HepG2 (cell line): ENCODE measurements around the gene MAPK8IP1. TPM values are rescaled to one million over a fixed set of nuclear protein-coding genes. Genes with fewer than 3 reads are reported as not detected.

Experiments used
- ATAC-seq: fragments of 200-7000 bp; cut with Tn5 transposase; 3 replicates; pipeline ENCODE4 v1.9.1; 2020; ENCODE audit warnings: mild to moderate bottlenecking, moderate library complexity
- BruUV-seq: library from RNA; stranded (reverse); fragments of 400-500 nt; replicated peaks from 2 replicates; lab custom pipeline; 2021; lab: Mats Ljungman, UMichigan
- CTCF ChIA-PET: fragments of 300-600 bp; formaldehyde crosslinking; extraction: SDS; loops from one replicate; lab custom pipeline; 2021; ENCODE audit warnings: low total read pairs, inconsistent platforms, low intra/inter-chr PET ratio; lab: Yijun Ruan, JAX
- POLR2A ChIA-PET: fragments of 350-600 bp; sonication (Branson Sonifier 250); formaldehyde crosslinking; loops from one replicate; lab custom pipeline; 2020; ENCODE audit warnings: antibody characterized with exemption, inconsistent platforms; lab: Yijun Ruan, JAX
- DNase-seq: peaks from one replicate; pipeline ENCODE4 v3.0.0-alpha.2; 2015; ENCODE audit warnings: low spot score
- FAIRE-seq: peaks from 3 replicates; lab custom pipeline; 2011; peaks lifted over from hg19 to GRCh38; lab: Jason Lieb, UNC
- H2AFZ ChIP-seq: one replicate; pipeline ENCODE4 v1.6.1; 2011; ENCODE audit warnings: low read length, inconsistent platforms
- H3K27ac ChIP-seq: fragments of 300-600 bp; 3 replicates; pipeline ENCODE4 v1.8.0; 2011; ENCODE audit warnings: mixed run types, mild to moderate bottlenecking, mixed read lengths, low read length, inconsistent platforms; ENCODE audit not compliant: insufficient read depth; ENCODE audit errors: extremely low read length
- H3K27me3 ChIP-seq, 2 experiments: fragments of 200-600 bp in 1 of 2; 2 replicates in 1 of 2; 3 replicates in 1 of 2; pipeline versions ENCODE4 v1.6.0 to v1.8.0; 2011; ENCODE audit warnings: low read length in 2 of 2, mild to moderate bottlenecking in 2 of 2, moderate library complexity in 2 of 2, inconsistent platforms in 1 of 2; ENCODE audit not compliant: insufficient read depth in 2 of 2, control insufficient read depth in 1 of 2
- H3K36me3 ChIP-seq, 2 experiments: fragments of 200-600 bp in 1 of 2; replicated peaks in 1 of 2; 2 replicates in 1 of 2; 3 replicates in 1 of 2; pipeline versions ENCODE4 v1.5.1 to v1.8.0; 2011; ENCODE audit warnings: low read length in 2 of 2, inconsistent platforms in 1 of 2; ENCODE audit not compliant: insufficient read depth in 2 of 2, control insufficient read depth in 1 of 2
- H3K4me1 ChIP-seq: 2 replicates; pipeline ENCODE4 v1.5.1; 2012; ENCODE audit warnings: low read length, inconsistent platforms; ENCODE audit not compliant: insufficient read depth
- H3K4me2 ChIP-seq: 2 replicates; pipeline ENCODE4 v1.6.0; 2011; ENCODE audit warnings: low read depth, low read length, inconsistent platforms
- H3K4me3 ChIP-seq, 3 experiments: fragments of 200-600 bp in 1 of 3; sonication (generic), shearing (Covaris generic) in 1 of 3; replicated peaks in 1 of 3; 2 replicates each; pipeline ENCODE4 v1.5.1; 2011 to 2016; ENCODE audit warnings: low read length in 3 of 3, inconsistent platforms in 2 of 3, low read depth in 2 of 3, mild to moderate bottlenecking in 2 of 3, control low read depth in 1 of 3, mixed read lengths in 1 of 3; ENCODE audit not compliant: insufficient read depth in 1 of 3
- H3K79me2 ChIP-seq: one replicate; pipeline ENCODE4 v1.6.1; 2011; ENCODE audit warnings: low read length, inconsistent platforms; ENCODE audit not compliant: insufficient read depth
- H3K9ac ChIP-seq: 2 replicates; pipeline ENCODE4 v1.6.0; 2011; ENCODE audit warnings: mild to moderate bottlenecking, low read depth, low read length, inconsistent platforms; ENCODE audit not compliant: insufficient read depth
- H3K9me3 ChIP-seq: 2 replicates; pipeline ENCODE4 v1.5.1; 2012; ENCODE audit warnings: mild to moderate bottlenecking, low read length
- H4K20me1 ChIP-seq: 2 replicates; pipeline ENCODE4 v1.6.0; 2011; ENCODE audit warnings: inconsistent platforms, mild to moderate bottlenecking, low read length, moderate library complexity; ENCODE audit not compliant: insufficient read depth
- HDAC2 ChIP-seq: sonication (generic); formaldehyde crosslinking; IDR thresholded peaks from 2 replicates; pipeline ENCODE4 v1.4.0; 2020; ENCODE audit warnings: missing genetic modification reagents
- TBX2 ChIP-seq: sonication (generic); formaldehyde crosslinking; IDR thresholded peaks from 2 replicates; pipeline ENCODE4 v1.5.0; 2020; ENCODE audit warnings: missing genetic modification reagents, mild to moderate bottlenecking, borderline replicate concordance
- U2AF2 ChIP-seq: fragments of 200-400 bp; formaldehyde crosslinking; IDR thresholded peaks from 2 replicates; pipeline ENCODE4 v1.6.1; 2017; ENCODE audit warnings: low read depth, mild to moderate bottlenecking, low read length
- WGBS: methylation state at CpG from one replicate; pipeline ENCODE4 v1.1.6; 2017; ENCODE audit warnings: low lambda C conversion rate; 5-methylcytosine and 5-hydroxymethylcytosine counted together
- in situ Hi-C: cut with HindIII; loops from 2 replicates; pipeline ENCODE4 v1.10.0; 2017; ENCODE audit warnings: low pct_unique_long_range_greater_than_20kb; ENCODE audit not compliant: extremely low pct_ligation_motif_present
- intact Hi-C: fragments of 100-400 bp; cut with micrococcal nuclease; formaldehyde crosslinking; loops from one replicate; pipeline ENCODE4 v1.10.0; 2022; ENCODE audit not compliant: unreplicated experiment
- polyA plus RNA-seq, 8 experiments: library from polyadenylated mRNA; depleted of rRNA in 3 of 8; stranded (reverse) in 7 of 8; unstranded in 1 of 8; fragments of >200 nt; fragmentation: Illumina TruSeq in 4 of 8; extraction: Trizol in 4 of 8; gene quantifications; 2 replicates each; pipeline versions ENCODE4 v1.2.1 to v1.2.3, GENCODE V29; 2011 to 2016; ENCODE audit warnings: low read depth in 4 of 8, missing spikeins in 1 of 8, mixed read lengths in 1 of 8; ENCODE audit not compliant: insufficient read depth in 1 of 8
- total RNA-seq, 5 experiments: library from RNA; depleted of rRNA; stranded (reverse); fragments of >200 nt; fragmentation: Illumina TruSeq; extraction: Trizol; gene quantifications; 2 replicates each; pipeline ENCODE4 v1.2.3, GENCODE V29; 2016; ENCODE audit warnings: low read depth in 1 of 5
- TF ChIP-seq, protein P1 (sequence below): sonication (generic); formaldehyde crosslinking; IDR thresholded peaks from 2 replicates; pipeline ENCODE4 v1.5.0; 2020; ENCODE audit warnings: mild to moderate bottlenecking, missing genetic modification reagents, borderline replicate concordance

Gene MAPK8IP1
- total and polyA plus RNA-seq, 2 of the 13 experiments (the other 11 are each of a cell fraction or from before 2014, with no cell fraction given): 2.2 to 4.2 TPM

DNA sequence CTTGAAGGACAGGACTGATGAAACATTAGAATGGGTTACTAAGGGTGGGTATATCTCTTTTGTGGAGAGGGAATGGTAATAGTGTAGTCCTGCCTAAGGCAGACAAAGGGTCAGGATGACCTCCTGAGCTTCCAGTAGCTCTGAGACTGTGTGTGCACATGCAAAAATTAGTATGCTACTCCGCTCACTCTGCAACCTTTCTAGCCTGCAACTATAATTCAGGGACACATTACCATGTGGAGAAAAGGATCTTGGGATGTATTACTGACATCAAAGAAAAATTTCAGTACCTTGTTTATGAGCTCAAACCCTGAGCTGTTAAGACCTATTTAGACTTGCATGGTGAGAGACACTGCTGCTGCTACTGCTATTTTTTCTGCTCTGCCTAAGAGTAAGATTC lies 62.4 kb downstream of the MAPK8IP1 start:
- Histone ChIP-seq H3K4me3 (no peak overlapping the region), H3K79me2 (no peaks in the 10 kb centered on the region), H3K27me3 (no peaks in the 10 kb centered on the region), H3K4me1 (no peaks in the 10 kb centered on the region), H4K20me1 (no peaks in the 10 kb centered on the region), H3K4me2 (no peak overlapping the region), H3K9ac (no peak overlapping the region), H3K36me3 (peaks cover 15 to 28% of the 10 kb centered on the region in 2 experiments; a peak in 4 of 5 replicates), H2AFZ (no peak overlapping the region), H3K27ac (no peak overlapping the region), H3K9me3 (no peaks in the 10 kb centered on the region)
- POLR2A ChIA-PET: no interaction called here
- DNase-seq (no peak), ATAC-seq (no peak), FAIRE-seq (no peak)
- CTCF ChIA-PET: no interaction called here
- intact Hi-C loops: no loop called here
- BruUV-seq: no TSS peak
- in situ Hi-C loops: no loop called here
- TF ChIP-seq TBX2 (CRISPR knock-in tag): no peak
- TF ChIP-seq HDAC2 (CRISPR knock-in tag): no peak
- no peak for TF ChIP-seq U2AF2
- TF ChIP-seq, protein P1, sequence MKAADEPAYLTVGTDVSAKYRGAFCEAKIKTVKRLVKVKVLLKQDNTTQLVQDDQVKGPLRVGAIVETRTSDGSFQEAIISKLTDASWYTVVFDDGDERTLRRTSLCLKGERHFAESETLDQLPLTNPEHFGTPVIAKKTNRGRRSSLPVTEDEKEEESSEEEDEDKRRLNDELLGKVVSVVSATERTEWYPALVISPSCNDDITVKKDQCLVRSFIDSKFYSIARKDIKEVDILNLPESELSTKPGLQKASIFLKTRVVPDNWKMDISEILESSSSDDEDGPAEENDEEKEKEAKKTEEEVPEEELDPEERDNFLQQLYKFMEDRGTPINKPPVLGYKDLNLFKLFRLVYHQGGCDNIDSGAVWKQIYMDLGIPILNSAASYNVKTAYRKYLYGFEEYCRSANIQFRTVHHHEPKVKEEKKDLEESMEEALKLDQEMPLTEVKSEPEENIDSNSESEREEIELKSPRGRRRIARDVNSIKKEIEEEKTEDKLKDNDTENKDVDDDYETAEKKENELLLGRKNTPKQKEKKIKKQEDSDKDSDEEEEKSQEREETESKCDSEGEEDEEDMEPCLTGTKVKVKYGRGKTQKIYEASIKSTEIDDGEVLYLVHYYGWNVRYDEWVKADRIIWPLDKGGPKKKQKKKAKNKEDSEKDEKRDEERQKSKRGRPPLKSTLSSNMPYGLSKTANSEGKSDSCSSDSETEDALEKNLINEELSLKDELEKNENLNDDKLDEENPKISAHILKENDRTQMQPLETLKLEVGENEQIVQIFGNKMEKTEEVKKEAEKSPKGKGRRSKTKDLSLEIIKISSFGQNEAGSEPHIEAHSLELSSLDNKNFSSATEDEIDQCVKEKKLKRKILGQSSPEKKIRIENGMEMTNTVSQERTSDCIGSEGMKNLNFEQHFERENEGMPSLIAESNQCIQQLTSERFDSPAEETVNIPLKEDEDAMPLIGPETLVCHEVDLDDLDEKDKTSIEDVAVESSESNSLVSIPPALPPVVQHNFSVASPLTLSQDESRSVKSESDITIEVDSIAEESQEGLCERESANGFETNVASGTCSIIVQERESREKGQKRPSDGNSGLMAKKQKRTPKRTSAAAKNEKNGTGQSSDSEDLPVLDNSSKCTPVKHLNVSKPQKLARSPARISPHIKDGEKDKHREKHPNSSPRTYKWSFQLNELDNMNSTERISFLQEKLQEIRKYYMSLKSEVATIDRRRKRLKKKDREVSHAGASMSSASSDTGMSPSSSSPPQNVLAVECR (CRISPR knock-in tag): no peak
- 100% methylated on average over 1 of the region's 1 CpG for WGBS
